Body of pancreas (tissue), 4 donors: Measurements from ENCODE around the gene NXPH2.

Experiments used
- CTCF ChIP-seq, 7 experiments: fragments of 450-650 bp in 4 of 7; fragments of 200-600 bp in 3 of 7; sonication (generic) in 3 of 7; IDR thresholded peaks; one replicate each; pipeline ENCODE4 v1.5.1; 2016 to 2019; ENCODE audit warnings: antibody characterized with exemption in 7 of 7
- POLR2A ChIP-seq, 3 donors: fragments of 450-650 bp; IDR thresholded peaks; one replicate each; pipeline ENCODE4 v1.6.1; 2016; ENCODE audit warnings: antibody characterized with exemption in 3 of 3, mild to moderate bottlenecking in 2 of 3

- TF ChIP-seq CTCF (IDR thresholded peaks at IDR 0.05) = no peak
- TF ChIP-seq POLR2A (IDR thresholded peaks at IDR 0.05) = no peak
These were observed 79.5 kb downstream of the NXPH2 start for GRCh38 chr2:138700716-138701115.
